Measurements from ENCODE around the gene FNDC3A.
A peak's percentile ranks its signal among the peaks of the same experiment; 100 is the strongest.

FNDC3A gene

DNA sequence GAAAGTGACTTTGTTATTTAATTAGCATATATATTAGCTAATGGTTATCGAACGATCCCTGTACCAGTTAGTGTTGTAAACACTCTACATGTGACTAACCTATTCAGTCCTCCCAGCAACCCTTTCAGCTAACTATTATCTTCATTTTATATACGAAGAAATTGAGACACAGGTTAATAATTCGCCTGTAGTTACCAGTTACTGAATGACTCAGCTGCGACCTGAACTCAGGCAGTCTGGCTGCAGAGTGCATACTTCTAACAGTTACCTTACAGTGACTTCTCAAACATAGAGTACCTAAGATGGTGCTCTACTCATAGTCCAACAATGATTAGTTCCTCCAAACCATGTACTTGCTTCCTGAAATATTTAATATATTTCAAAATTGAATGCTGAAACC, 117.7 kb downstream of the FNDC3A start:
- TF ChIP-seq, protein P1, sequence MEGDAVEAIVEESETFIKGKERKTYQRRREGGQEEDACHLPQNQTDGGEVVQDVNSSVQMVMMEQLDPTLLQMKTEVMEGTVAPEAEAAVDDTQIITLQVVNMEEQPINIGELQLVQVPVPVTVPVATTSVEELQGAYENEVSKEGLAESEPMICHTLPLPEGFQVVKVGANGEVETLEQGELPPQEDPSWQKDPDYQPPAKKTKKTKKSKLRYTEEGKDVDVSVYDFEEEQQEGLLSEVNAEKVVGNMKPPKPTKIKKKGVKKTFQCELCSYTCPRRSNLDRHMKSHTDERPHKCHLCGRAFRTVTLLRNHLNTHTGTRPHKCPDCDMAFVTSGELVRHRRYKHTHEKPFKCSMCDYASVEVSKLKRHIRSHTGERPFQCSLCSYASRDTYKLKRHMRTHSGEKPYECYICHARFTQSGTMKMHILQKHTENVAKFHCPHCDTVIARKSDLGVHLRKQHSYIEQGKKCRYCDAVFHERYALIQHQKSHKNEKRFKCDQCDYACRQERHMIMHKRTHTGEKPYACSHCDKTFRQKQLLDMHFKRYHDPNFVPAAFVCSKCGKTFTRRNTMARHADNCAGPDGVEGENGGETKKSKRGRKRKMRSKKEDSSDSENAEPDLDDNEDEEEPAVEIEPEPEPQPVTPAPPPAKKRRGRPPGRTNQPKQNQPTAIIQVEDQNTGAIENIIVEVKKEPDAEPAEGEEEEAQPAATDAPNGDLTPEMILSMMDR (IDR thresholded peaks at IDR 0.05; ENCODE audit: borderline replicate concordance, control extremely low read depth, extremely low read depth, insufficient read depth, missing control alignments) = no peak
- no peak for DNase-seq (ENCODE audit: low spot score)
- in situ Hi-C loops (cut with MboI; ENCODE audit: low sequenced_read_pairs, unreplicated experiment) = no loop called here

DNA sequence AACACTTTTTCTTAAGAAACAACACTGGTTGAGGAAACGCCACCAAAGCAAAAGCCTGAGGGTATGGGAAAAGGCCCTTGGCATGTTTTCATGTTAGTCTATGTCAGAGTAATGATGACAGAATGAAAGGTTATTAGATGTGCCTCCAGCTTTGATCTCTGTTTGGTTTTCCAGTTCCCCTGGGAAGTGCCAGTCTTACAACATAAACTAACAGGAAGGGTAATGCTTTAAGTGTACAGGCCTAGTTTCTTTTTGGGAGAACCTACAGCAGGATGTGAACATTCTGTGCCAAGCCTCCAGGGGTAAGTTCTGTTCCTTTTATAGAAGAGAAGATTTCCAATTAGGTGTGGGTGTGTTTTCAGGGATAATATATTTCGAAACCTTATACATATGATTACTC, 121.7 kb downstream of the FNDC3A start:
- no peak for DNase-seq (ENCODE audit: low spot score)
- in situ Hi-C loops (cut with MboI; ENCODE audit: low sequenced_read_pairs, unreplicated experiment) = no loop called here
- TF ChIP-seq, protein P1 (IDR thresholded peaks at IDR 0.05; ENCODE audit: borderline replicate concordance, control extremely low read depth, extremely low read depth, insufficient read depth, missing control alignments) = no peak

GRCh38 chr13:49098198-49098597, 122.5 kb downstream of the FNDC3A start:
- DNase-seq (ENCODE audit: low spot score) = no peak
- in situ Hi-C loops (cut with MboI; ENCODE audit: low sequenced_read_pairs, unreplicated experiment) = no loop called here
- TF ChIP-seq, protein P1 (IDR thresholded peaks at IDR 0.05; ENCODE audit: borderline replicate concordance, control extremely low read depth, extremely low read depth, insufficient read depth, missing control alignments) = no peak

DNA sequence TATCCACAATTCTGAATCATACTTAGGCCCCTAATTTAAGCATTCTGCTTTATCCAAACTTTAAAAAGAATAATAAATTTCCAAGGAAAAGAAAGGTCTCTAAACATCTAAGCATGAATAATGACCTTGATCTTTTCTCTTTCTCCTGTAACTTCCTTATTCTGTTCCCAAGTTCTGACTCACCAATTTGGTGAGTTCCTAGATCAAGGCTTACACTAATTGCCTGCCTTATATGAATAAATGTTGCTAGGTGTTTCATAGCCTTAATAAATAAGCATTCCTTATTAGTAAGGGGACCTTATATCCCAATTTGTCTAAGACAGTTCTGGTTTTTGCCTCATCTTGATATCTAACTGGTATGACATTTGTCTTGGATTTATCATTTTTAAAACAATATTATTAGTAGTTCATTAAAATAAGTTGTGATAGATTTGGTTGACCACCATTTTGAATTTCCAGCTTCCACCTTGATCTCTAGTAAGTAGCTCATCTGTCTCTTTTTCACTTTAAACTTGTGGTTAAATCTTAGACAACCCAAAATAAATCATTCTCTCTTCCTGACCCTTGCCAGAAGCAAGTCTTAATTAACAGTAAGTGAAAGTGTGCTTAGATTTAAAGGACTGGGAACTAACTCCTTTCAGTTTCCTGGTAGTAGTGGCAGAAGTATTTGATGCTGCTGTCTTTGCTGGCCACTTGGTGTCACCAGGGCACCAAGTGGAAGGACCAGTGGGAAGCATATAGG, 123.2 kb downstream of the FNDC3A start:
- TF ChIP-seq, protein P1 (IDR thresholded peaks at IDR 0.05; ENCODE audit: borderline replicate concordance, control extremely low read depth, extremely low read depth, insufficient read depth, missing control alignments) = peak; percentile 35
- no peak for DNase-seq (ENCODE audit: low spot score)
- in situ Hi-C loops (cut with MboI; ENCODE audit: low sequenced_read_pairs, unreplicated experiment) = no loop called here

DNA sequence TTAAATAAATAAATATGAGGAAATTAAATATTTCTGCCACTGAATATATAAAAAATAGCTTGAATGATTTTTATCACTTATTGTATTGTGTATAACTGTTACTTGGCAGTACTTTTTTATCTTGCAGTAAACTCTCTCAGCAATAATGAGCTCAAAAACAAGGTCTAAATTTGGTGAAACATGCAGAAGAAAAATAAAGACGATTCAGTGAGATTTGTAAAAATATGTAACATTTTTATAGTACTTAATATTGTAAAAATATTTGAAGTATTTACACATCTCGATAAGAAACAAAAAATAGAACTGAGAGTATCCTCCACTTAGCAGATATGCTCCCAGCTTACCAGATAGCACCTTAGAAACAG, 123.8 kb downstream of the FNDC3A start:
- TF ChIP-seq, protein P1 (IDR thresholded peaks at IDR 0.05; ENCODE audit: borderline replicate concordance, control extremely low read depth, extremely low read depth, insufficient read depth, missing control alignments) = no peak
- no peak for DNase-seq (ENCODE audit: low spot score)
- in situ Hi-C loops (cut with MboI; ENCODE audit: low sequenced_read_pairs, unreplicated experiment) = no loop called here

DNA sequence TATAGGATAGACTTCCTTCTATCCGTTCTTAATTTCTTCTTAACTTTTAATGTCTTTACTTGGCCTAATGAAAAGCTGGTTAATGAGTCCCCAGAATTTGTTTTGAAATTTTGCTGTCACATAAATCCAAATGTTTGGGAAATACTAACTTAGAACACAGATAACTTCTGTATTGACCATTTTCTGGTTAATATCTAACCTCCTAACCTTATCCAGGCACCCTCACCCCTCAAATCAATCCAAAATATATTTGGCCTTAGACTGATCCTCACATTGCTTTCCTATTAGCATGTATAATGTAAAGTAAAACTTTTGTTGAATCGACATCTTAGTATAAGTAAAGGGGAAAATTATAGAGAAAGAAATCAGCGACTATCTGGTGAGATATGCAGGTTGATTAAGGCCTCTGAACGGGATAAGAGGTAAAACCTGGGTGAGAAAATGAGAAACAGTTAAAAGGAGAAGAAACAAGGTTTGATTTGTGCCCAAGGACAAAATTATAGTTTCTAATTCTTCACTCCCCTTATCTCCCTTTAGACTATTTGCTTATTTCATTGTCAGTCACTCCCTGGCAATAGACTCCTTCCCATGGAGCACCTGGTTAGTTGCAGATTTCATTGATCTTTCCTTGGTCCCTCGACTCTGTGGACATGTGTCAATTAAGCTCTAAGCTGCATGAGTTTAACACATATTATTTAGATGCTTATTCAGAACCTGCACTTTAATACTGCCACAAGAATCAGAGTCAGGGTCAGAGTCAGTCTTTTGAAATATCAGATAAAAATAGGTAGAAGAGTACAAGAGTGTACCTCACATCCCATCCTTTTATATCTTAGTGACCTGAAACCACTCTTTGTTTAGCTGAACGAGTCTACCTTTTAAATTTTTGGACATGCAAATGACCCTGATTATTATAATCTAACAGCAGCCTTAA, 125.2 kb downstream of the FNDC3A start:
- TF ChIP-seq, protein P1 (IDR thresholded peaks at IDR 0.05; ENCODE audit: borderline replicate concordance, control extremely low read depth, extremely low read depth, insufficient read depth, missing control alignments) = no peak
- in situ Hi-C loops (cut with MboI; ENCODE audit: low sequenced_read_pairs, unreplicated experiment) = no loop called here
- no peak for DNase-seq (ENCODE audit: low spot score)

Data from GM13976 (cell line).